GM18505 (cell line): ENCODE data around the gene CYP2S1.

Source experiments
- ATAC-seq: cut with Tn5 transposase; IDR thresholded peaks from one replicate; pipeline ENCODE4 v1.9.1; 2021; ENCODE audit not compliant: unreplicated experiment
- POLR2A ChIP-seq: IDR thresholded peaks from 4 replicates; pipeline ENCODE4 v1.6.1; 2011; ENCODE audit warnings: borderline replicate concordance; ENCODE audit not compliant: insufficient read depth, insufficient read length; ENCODE audit errors: extremely low read depth

CYP2S1 gene

GRCh38 chr19:41206926-41207750, 14.1 kb downstream of the CYP2S1 start:
- TF ChIP-seq POLR2A: no peak

GRCh38 chr19:41214161-41214560, 21.1 kb downstream of the CYP2S1 start:
- ATAC-seq: no peak
- no peak for TF ChIP-seq POLR2A

More at GRCh38 chr19:41206926-41207750, 14.1 kb downstream of the CYP2S1 start:
- ATAC-seq: no peak

GRCh38 chr19:41217741-41218140, 24.7 kb downstream of the CYP2S1 start:
- no peak for ATAC-seq
- no peak for TF ChIP-seq POLR2A

- TF ChIP-seq POLR2A: no peak
- ATAC-seq: no peak
Observed at GRCh38 chr19:41218249-41218614, 25.2 kb downstream of the CYP2S1 start.

GRCh38 chr19:41218615-41219507, 25.8 kb downstream of the CYP2S1 start, which contains the start of gene AXL:
Gene AXL, plus strand, starts transcription at chr19:41219223. Its CDS starts 170 bp downstream, at chr19:41219393.
- ATAC-seq: no peak
- TF ChIP-seq POLR2A: no peak

GRCh38 chr19:41219924-41220567, 27.0 kb downstream of the CYP2S1 start:
- TF ChIP-seq POLR2A: no peak
- ATAC-seq: no peak

- no peak for ATAC-seq
- TF ChIP-seq POLR2A: no peak
Observed at GRCh38 chr19:41220811-41221210, 27.8 kb downstream of the CYP2S1 start.

- TF ChIP-seq POLR2A: no peak
Observed at GRCh38 chr19:41221514-41222205, 28.6 kb downstream of the CYP2S1 start.

GRCh38 chr19:41222240-41222639, 29.2 kb downstream of the CYP2S1 start:
- TF ChIP-seq POLR2A: no peak
- ATAC-seq: no peak

More at GRCh38 chr19:41221514-41222205, 28.6 kb downstream of the CYP2S1 start:
- no peak for ATAC-seq

GRCh38 chr19:41223431-41224234, 30.6 kb downstream of the CYP2S1 start:
- no peak for TF ChIP-seq POLR2A
- no peak for ATAC-seq

GRCh38 chr19:41224632-41225031, 31.6 kb downstream of the CYP2S1 start:
- TF ChIP-seq POLR2A: no peak
- no peak for ATAC-seq

- no peak for TF ChIP-seq POLR2A
Observed at GRCh38 chr19:41225238-41226052, 32.4 kb downstream of the CYP2S1 start.

More at GRCh38 chr19:41225238-41226052, 32.4 kb downstream of the CYP2S1 start:
- ATAC-seq: no peak
